ENCODE results near the gene ATF1. TPM values are rescaled to one million over a fixed set of nuclear protein-coding genes. Genes with fewer than 3 reads are reported as not detected.

The ATF1 gene
- total RNA-seq, 1 donor from 2014 or later = 17.7 TPM

- H3K27me3 ChIP-seq = no peaks in the 10 kb centered on the region
- no peak for DNase-seq (ENCODE audit: extremely low spot score in 2 of 2)
- no peak for TF ChIP-seq CTCF (IDR thresholded peaks at IDR 0.05)
- TF ChIP-seq POLR2AphosphoS5 (IDR thresholded peaks at IDR 0.05; ENCODE audit: insufficient read depth in 1 of 2, low read depth in 1 of 2) = no peak
- no peak for TF ChIP-seq POLR2A (IDR thresholded peaks at IDR 0.05)
- H3K9me3 ChIP-seq = no peaks in the 10 kb centered on the region
- no peak overlapping the region for H3K27ac ChIP-seq
- no peaks in the 10 kb centered on the region for H3K4me1 ChIP-seq
- H3K36me3 ChIP-seq = peaks cover 0 to 7% of the 10 kb centered on the region in 2 donors
- intact Hi-C loops (cut with DNase I) = no loop called here
- H3K4me3 ChIP-seq = no peak overlapping the region
Observed at GRCh38 chr12:50750366-50750765, 13.5 kb upstream of the ATF1 start.

- DNase-seq (ENCODE audit: extremely low spot score in 2 of 2) = no peak
- H3K4me3 ChIP-seq = no peak overlapping the region
- H3K9me3 ChIP-seq = no peaks in the 10 kb centered on the region
- intact Hi-C loops (cut with DNase I) = no loop called here
- H3K27ac ChIP-seq = no peak overlapping the region
- H3K4me1 ChIP-seq = no peaks in the 10 kb centered on the region
- H3K36me3 ChIP-seq = peaks cover 0 to 6% of the 10 kb centered on the region in 2 donors
- TF ChIP-seq POLR2A (IDR thresholded peaks at IDR 0.05) (no peak), CTCF (IDR thresholded peaks at IDR 0.05) (no peak), POLR2AphosphoS5 (IDR thresholded peaks at IDR 0.05; ENCODE audit: insufficient read depth in 1 of 2, low read depth in 1 of 2) (no peak)
- no peaks in the 10 kb centered on the region for H3K27me3 ChIP-seq
Observed at GRCh38 chr12:50751948-50752721, 11.8 kb upstream of the ATF1 start.

GRCh38 chr12:50753232-50753769 is 10.6 kb upstream of the ATF1 start:
- H3K36me3 ChIP-seq = no peaks in the 10 kb centered on the region
- no peak for TF ChIP-seq CTCF (IDR thresholded peaks at IDR 0.05)
- H3K27me3 ChIP-seq = no peaks in the 10 kb centered on the region
- H3K27ac ChIP-seq = no peak overlapping the region
- intact Hi-C loops (cut with DNase I) = no loop called here
- H3K4me1 ChIP-seq = no peaks in the 10 kb centered on the region
- no peak for DNase-seq (ENCODE audit: extremely low spot score in 2 of 2)
- H3K9me3 ChIP-seq = no peaks in the 10 kb centered on the region
- H3K4me3 ChIP-seq = no peak overlapping the region

GRCh38 chr12:50764286-50765094 is 589 bp downstream of the ATF1 start:
- TF ChIP-seq POLR2A (IDR thresholded peaks at IDR 0.05) (no peak), CTCF (IDR thresholded peaks at IDR 0.05) (peak in 1 of 3 experiments; percentile 13), POLR2AphosphoS5 (IDR thresholded peaks at IDR 0.05; ENCODE audit: insufficient read depth in 1 of 2, low read depth in 1 of 2) (peak in 1 of 2 donors; percentile 55)
- Histone ChIP-seq H3K9me3 (no peaks in the 10 kb centered on the region), H3K4me1 (peaks cover 51% of the 10 kb centered on the region), H3K4me3 (peak overlapping the region; percentile 71 to 89), H3K36me3 (no peaks in the 10 kb centered on the region), H3K27ac (peak overlapping the region; percentile 98), H3K27me3 (no peaks in the 10 kb centered on the region)
- intact Hi-C loops (cut with DNase I) = no loop called here
- DNase-seq (ENCODE audit: extremely low spot score in 2 of 2) = peak in 1 of 2 donors; percentile 93
